Measurements from ENCODE around the gene SNX25.
"Not testable (repeated sequence)": the region's sequence is repeated elsewhere in the genome, so short reads cannot be mapped to it uniquely, and the experiment has no call there.

Gene SNX25

DNA sequence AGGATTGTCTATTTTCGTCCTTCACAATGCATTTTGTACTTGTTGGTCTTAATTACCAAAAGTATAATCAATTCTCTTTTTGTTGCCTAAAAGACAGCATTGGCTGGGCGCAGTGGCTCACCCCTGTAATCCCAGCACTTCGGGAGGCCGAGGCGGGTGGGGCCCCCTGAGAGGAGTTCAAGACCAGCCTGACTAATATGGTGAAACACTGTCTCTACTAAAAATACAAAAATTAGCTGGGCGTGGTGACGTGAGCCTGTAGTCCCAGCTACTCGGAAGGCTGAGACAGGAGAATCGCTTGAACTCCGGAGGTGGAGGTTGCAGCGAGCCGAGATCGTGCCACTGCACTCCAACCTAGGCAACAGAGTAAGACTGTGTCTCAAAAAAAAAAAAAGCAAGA, 4.3 kb upstream of the SNX25 start:
- not testable (repeated sequence) for DNase-seq (ENCODE audit: low read depth)

DNA sequence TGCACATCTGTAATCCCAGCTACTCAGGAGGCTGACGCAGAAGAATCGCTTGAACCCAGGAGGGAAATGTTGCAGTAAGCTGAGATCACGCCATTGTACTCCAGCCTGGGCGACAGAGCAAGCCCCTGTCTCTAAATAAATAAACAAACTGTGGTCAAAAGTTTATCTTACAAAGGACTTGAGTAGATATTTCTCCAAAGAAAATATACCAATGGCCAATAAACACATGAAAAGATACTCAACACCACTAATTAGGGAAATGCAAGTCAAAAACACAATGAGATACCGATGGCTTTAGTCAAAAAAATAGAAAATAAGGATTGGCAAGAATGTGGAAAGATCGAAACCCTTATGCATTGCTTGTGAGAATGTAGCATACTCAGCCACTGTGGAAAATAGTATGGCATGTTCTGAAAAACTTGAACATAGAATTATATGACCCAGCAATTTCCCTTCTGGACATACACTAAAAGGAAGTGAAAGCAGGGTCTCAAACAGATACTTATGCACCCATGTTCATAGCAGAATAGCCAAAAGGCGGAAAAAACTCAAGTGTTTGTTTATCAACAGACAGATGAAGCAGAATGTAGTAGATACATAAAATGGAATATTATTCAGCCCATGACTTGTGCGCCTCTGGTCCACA, 3.6 kb upstream of the SNX25 start:
- DNase-seq (ENCODE audit: low read depth), result no peak

DNA sequence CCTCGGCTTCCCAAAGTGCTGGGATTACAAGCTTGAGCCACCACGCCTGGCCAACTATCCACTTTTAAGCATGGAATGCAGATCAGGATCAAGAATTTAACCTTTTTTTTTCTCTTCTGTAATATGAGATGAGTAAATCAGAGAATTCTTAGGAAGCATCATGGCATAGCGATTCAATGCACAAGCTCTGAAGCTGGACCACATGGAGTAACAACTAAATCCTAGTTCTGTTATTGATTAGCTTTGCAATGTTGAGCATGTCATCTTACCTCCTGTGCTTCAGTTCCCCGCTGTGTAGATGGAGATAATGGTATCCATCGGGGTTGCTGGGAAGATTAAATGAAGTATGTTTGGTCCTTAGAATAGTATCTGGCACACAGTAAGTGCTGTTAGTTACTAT, 1.9 kb upstream of the SNX25 start:
- no peak for DNase-seq (ENCODE audit: low read depth)

DNA sequence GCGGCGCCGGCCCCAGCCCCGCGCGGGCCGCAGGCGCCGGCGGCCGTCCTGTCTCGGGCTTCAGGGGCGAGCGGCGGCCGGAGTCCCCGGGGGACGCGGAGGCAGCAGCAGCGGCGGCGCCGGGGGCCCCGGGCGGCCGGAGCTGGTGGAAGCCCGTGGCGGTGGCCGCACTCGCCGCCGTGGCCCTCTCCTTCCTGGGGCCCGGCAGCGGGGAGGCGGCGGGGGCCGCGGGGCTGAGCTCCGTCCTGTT, 379 bp downstream of the SNX25 start:
- not testable (repeated sequence) for DNase-seq (ENCODE audit: low read depth)

DNA sequence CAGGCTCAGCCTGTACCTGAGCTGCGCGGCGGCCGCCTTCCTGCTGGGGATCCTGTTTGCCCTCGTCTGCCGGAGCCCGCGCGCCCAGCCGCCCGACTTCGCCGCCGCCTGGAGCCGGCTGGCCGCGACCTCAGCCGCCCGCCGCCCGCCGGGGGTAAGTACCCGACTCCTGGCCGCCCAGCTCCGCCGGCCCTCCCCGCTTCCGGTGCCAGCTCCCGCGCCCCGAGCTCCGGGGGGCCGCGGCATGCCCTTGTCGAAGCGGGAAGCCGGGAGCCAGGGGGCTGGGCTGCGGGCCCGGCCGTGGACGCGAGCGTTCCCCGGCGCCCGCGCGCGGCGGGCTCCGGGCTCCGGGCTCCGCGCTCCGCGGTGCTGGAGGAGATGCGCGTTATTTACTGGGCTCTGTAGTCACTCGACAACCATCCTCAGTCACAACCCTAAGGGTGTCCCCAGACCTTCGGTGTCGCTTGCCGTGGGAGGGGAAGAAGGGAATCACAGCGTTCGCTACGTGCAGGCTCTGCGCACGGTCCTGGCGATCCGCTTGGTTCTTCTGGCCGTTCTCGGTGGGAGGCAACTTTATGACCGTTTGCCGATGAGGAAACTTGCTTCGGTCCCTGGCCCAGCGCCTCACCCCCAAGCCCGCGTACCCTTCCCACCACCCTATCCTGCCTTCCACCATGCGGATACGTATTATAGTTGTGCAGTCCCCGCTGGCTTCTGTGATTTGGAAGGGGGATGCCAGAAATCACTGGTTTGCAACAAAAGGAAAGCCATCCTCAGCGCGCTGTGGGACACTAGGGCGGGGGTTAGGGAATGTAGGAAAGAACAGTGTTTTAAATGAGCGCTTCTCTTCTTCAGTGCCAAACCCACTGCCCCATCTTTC, 944 bp downstream of the SNX25 start:
- DNase-seq (ENCODE audit: low read depth), result peak; percentile 22

DNA sequence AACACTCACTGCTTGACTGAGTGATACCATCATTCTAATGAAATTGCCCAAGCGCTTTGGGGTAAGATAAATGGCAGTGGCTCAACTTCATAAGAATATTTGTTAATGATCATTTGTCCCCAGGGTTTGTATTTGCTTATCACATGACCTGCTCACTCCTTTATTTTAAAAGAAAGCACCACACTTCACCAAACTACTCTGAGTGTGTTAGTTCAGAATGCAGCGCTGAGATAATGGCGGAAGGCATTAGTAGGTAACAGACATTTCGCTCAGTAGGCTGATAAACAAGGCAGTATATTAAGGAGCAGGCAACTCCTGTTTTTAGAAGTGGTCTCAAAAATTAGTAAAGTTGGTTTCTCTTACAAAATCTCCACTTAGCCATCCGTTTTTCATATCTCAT, 1.6 kb downstream of the SNX25 start:
- no peak for DNase-seq (ENCODE audit: low read depth)

DNA sequence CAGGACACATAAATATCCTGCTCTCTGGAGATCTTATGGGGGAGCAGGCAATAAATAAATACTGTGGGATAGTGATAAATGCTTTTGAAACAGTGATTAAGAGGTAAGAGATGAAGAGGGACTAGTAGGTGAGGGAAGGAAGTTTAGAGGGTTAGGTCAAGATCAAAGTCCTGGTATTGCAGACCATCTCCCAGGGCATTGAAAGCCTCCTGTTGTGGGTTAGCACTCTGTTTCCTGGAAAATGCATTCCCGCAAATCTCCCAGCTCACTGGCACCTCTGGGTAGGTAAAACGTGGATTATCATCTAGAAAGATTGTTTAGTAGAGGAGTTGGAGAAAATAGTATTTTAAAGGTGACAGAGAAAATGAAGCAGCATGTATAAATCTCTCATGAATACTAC, 2.2 kb downstream of the SNX25 start:
- no peak for DNase-seq (ENCODE audit: low read depth)

DNA sequence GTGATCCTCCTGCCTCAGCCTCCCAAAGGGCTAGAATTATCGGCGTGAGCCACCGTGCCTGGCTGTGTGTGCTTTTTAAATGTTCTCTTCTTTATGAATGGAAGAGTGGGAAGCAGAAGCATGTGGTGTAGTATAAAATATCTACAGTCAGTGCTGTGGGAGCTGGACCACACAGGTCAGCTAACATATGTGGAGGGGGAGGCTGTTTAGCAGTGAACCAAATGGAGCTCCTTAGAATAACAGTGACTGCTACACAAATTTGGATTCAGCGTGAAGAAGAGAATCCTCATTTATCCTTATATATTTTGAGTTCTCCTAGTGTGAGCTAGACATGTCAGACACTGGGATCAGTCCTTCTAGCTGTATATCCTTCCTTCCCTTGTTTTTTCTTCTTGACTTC, 3.2 kb downstream of the SNX25 start:
- no peak for DNase-seq (ENCODE audit: low read depth)

DNA sequence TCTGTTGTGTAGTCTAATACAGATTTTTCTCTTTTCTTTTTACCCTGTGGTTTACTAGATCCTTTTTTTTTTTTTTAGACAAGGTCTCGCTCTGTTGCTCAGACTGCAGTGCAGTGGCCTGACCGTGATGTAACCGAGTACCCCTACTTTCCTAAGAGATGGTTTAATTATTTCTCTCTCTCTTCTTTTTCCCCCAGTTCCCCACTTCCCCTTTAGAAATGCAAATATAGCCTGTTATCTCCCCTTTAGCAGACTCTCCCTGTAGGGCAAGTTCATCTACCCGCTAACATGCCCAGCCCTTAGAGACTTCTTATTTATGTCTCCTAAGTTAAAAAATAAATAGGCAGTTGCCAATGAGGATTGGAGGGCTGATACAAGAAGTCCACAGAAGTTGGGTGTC, 4.5 kb downstream of the SNX25 start:
- DNase-seq (ENCODE audit: low read depth), result no peak

DNA sequence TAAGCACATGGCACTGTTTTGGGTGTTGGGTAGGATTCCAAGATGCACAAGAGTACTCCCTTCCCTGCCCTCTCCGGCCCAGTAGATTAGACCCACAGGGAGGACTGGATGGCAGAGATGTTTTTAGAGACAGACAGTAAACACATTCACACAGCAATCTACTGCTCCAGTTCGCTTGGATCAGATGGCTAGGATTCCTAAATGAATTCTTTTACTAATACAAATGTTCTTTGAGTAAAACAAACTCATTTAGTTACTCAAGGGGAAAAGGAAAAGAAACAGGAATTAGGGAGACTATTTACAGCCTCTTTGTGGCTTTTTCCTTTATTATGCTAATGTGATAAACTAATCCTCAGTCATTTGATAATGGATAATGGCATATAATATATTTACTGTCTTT, 5.9 kb downstream of the SNX25 start:
- DNase-seq (ENCODE audit: low read depth), result no peak

DNA sequence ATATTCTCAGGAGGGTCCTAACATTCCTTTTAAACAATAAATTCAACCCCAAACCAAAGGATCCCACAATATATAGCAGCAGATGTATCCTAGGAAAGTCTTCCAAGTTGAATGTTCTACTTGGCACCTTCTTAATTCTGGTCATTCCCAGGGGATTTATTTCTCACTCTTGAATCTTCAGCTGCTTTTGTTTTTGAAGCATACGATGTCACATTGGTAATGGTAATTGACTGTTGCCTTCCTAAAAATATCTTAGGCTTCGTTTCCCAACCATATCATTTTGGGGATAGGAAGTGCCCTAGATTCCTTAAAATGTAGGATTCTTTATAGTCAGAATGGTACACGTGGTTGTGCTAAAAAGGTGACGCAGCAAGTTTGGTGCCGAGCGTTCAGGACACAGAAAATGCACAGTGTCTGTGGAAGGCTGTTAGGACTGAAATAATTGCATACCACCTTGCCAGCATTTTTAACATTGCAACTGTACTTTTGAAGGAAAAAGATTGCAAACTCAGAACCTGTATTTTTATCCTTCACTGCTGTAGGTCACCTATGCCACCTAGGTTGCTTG, 8.1 kb downstream of the SNX25 start:
- DNase-seq (ENCODE audit: low read depth), result no peak

DNA sequence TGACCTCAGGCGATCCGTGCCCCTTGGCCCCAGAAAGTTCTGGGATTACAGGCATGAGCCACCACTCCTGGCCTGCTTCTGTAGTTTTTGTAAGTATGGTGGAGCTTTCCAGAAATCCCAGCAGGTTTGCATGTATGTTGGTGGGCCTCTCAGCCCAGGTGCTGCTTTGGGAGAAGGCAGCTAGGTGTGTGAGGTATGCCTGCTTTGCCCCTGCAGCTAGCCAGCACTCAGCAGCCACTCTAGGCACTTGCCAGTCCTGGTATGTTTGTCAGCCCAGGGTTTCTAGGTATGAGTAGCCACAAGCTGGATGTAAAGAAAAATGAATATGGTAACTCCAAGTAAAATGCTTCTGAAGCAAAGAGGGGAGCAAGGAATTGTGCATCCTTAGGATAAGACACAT, 8.9 kb downstream of the SNX25 start:
- DNase-seq (ENCODE audit: low read depth), result no peak

DNA sequence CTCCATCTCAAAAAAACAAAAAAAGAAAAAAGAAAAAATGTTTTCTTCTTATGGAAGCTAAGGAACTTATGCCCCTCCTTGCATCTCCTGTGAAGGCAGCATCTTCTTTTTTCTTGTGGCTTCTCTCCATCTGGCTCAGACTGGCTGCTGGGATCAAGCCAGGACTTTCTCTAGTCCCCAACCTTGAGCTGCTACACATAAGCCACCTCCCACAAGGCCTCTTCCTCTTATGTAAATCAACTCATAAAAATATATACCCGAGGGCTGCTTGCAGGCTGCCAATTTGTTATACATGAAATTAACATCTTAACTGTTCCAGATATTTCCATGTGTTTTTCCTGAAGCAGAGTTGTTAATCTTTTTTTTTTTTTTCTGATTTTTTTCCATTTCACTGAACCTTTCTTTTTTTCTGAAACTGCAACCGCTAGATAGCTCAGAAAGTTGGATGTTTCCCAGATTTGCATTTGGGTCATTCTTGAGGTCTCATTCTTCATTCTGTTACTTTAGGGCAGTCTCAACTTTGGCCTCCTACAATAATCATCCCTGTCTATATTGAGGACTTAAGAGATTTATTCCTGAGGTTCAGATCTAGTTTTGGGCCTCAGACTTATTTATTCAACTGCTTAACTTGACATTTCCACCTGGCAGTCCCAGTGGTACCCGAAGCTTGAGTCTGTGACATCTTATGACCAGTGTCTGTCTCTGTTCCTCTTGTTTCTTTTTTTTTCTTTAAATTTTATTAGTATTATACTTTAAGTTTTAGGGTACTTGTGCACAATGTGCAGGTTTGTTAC, 10.3 kb downstream of the SNX25 start:
- no peak for DNase-seq (ENCODE audit: low read depth)

DNA sequence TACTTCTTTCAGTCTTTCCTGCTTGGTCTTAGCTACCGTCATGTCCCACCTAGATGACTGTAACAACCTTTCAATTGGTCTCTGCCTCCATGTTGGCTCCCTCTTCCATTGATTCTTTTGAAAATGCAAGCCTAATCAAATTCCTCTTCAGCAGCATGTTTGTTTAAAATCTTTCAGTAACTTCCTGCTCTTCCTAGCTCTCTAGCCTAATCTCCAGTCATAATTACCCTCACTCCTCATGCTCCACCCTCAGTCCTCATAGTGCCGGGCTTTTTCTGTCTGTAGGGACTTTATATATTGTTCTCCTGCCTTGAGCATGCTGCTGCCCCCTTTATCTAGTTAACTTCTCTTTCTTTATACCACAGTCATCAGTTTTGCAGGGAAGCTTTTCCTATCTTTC, 12.1 kb downstream of the SNX25 start:
- no peak for DNase-seq (ENCODE audit: low read depth)

DNA sequence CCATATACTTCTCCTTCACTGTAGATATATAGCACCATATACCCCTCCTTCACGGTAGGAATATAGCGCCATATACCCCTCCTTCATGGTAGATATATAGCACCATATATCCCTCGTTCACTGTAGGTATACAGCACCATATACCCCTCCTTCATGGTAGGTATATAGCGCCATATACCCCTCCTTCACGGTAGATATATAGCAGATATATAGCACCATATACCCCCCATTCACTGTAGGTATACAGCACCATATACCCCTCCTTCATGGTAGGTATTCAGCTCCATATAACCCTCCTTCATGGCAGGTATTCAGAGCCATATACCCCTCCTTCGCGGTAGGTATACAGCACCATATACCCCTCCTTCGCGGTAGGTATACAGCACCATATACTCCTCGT, 12.5 kb downstream of the SNX25 start:
- DNase-seq (ENCODE audit: low read depth), result no peak

DNA sequence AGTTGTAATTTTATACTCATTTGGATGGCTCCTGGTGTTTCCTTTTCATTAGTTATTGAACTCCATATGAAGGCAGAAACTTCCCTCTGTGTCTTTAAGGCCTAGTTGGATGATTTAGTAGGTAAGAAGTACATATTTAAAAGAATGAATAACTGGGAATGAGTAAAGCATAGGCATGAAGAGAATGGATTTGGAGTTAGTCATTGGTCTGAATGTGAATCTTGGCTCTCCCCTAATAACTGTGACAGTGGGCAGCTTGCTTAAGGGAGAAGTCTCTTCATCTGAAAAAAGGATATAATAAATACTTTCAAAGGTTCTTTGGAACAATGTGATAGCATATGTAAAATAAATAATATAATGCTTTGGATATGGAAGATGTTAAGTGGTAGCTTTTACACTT, 13.2 kb downstream of the SNX25 start:
- DNase-seq (ENCODE audit: low read depth), result no peak

DNA sequence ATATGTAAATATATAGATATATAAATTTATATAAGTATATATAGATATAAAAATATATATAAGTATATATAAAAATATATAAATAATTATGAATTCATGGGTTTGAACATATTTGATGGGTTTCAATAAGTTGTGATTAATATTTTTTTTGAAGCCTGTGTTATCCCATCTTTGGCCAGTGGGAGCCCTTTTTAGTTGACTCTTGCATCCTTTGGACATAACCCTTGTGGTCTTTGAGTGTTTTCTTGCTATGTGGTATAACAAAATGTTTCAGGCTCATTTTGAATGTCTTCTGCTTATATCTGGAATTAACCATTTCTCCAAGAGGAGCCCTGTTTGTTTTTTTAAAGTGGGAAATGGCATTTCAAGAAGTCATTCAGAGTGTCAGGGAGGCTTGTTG, 15.2 kb downstream of the SNX25 start:
- DNase-seq (ENCODE audit: low read depth), result no peak

DNA sequence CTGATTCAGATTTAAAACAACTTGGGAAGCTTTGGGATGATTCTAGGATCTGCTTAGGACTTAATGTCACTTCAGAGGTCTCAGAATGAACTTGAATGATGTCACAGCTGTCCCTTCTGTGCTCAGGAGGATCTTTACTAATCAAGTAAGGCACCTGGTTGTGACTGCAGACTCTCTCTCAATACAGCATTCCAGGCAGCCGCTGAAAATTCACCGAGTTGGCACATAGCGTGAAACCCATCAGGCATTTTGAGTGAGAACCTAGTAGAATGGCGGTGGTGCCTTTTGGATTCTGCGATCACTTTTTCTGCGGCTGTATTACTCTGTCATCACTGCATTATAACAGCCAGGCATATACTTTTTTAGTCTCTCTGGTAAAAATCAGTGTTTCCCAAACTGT, 16.5 kb downstream of the SNX25 start:
- DNase-seq (ENCODE audit: low read depth), result no peak

DNA sequence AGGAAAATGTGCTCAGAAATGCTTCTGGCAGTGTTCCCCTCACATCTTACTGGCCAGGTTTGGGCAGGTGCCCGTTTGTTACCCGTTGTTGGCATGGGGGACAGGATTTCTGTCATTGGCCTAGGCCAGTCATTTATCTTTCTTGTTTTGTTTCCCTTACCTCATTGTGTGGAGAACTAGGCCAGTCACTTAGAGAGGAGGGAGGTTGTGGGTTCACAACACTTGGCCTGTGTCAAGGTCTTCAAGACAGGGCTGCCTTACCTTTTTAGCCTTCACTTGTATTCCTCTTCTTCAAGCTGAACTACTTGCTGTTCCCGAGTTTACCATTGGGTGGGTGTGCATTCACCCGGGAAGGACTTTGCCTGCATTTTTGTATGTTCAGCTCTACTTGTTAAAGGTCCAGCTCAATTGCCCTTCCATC, 17.7 kb downstream of the SNX25 start:
- DNase-seq (ENCODE audit: low read depth), result no peak

DNA sequence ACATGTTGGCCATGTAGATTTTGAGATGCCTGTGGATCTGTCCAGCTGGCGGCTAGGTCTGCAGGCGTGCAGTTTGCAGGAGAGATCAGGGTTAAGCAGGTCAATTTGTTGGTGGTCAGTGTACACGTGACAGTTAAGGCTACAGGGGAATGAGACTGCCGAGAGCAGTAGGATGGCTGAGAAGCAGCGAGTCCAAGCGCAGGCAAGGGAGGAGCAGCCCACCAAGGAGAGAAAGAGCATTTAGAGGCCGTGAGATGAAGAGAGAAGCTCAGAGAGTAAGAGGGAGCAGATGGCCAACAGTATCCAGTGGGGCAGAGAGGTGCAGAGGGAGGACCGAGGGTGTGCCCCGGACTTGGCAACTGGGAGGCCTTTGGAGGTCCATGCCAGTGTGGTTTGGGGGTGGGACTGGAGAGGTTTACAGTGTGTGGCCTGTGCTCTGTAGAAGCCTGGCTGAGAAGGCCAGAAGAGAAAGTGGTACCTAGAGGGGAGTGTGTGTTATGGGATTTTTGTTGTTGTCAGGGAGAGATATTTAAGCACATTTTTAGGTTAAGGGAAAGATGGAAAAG, 18.4 kb downstream of the SNX25 start:
- no peak for DNase-seq (ENCODE audit: low read depth)

DNA sequence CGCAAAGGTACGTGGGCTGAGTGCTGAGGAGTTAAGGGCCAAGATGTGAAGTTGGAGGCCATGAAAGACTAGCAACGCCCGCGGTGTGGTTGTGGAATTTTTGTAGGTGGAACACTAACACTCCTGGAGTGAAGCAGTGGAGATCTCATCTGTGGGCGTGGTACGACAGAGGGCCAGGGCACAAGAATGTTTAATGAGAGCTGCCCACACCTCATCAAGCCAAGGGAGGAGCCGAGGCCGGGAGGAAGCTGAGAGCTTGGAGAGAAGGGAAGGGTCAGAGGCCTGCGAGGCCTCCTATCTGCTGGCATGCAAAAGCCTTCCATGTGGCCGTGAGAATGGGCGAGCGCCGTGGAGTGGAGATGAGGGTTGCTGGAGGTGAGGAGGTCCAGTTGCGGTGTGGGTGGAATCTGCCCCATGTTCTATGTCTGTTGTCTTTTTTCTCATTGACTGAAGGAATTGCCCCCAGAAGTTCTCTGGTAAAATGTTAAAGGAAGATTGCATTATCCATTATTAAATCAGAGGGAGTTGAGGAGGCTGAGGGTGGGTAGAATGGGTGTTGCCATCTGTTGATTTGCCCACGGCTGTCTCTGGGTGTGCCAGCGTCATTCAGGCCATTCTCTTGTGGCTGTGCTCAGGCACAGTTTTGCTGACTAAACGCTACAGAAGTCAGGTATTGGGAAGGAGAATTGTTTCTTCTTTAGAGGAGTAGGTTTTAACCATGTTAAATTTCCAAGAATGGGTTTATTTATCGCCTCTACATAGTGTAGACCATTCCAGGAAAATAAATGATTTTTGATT, 19.8 kb downstream of the SNX25 start:
- DNase-seq (ENCODE audit: low read depth), result no peak

DNA sequence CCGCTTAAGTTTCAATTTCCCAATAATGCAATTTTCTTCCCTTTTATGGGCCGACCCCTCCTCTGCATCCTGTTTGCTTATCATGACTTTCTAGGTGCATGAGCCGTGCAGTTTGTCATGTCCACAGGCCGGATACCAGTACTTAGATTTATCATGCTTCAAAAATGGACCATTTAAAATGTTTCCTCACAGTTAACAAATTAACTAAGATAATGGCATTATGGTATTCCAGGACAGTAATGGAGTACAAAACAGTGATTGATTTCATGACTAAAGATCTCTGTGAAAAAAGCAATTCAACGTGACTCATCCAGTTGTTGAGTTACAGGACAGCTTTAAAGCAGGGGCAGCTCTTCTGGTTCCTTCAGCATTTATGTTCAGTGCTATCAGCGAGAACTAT, 23.0 kb downstream of the SNX25 start:
- DNase-seq (ENCODE audit: low read depth), result no peak
